Stimulated activated CD8-positive, alpha-beta memory T cell treated with anti-CD3 and anti-CD28 coated beads, Interleukin-15, amount 100 ng/mL, for 4 hours (primary cell): ENCODE data around the gene NDUFS6.
"Not testable (repeated sequence)": the region's sequence is repeated elsewhere in the genome, so short reads cannot be mapped to it uniquely, and the experiment has no call there.

ENCODE experiments used
- DNase-seq, 2 donors: peaks; one replicate each; pipeline ENCODE4 v3.0.0-alpha.2; 2020; ENCODE audit warnings: low read depth in 2 of 2

The NDUFS6 gene

GRCh38 chr5:1815881-1816292 lies 14.7 kb downstream of the NDUFS6 start:
- DNase-seq = no peak

- DNase-seq = not testable (repeated sequence)
These were observed 15.4 kb downstream of the NDUFS6 start for GRCh38 chr5:1816495-1817089.

GRCh38 chr5:1817261-1818043 lies 16.2 kb downstream of the NDUFS6 start:
- DNase-seq = no peak

- no peak for DNase-seq
These were observed 17.6 kb downstream of the NDUFS6 start for GRCh38 chr5:1818784-1819183.

- no peak for DNase-seq
These were observed 18.3 kb downstream of the NDUFS6 start for GRCh38 chr5:1819458-1819857.

- DNase-seq = no peak
These were observed 19.2 kb downstream of the NDUFS6 start for GRCh38 chr5:1820381-1820780.

- DNase-seq = no peak
These were observed 19.7 kb downstream of the NDUFS6 start for GRCh38 chr5:1820926-1821325.

GRCh38 chr5:1821862-1822261 lies 20.7 kb downstream of the NDUFS6 start:
- DNase-seq = no peak

GRCh38 chr5:1823381-1824034 lies 22.3 kb downstream of the NDUFS6 start:
- no peak for DNase-seq

- no peak for DNase-seq
These were observed 23.1 kb downstream of the NDUFS6 start for GRCh38 chr5:1824109-1824821.

GRCh38 chr5:1824903-1825841 lies 24.0 kb downstream of the NDUFS6 start:
- no peak for DNase-seq

- no peak for DNase-seq
These were observed 25.2 kb downstream of the NDUFS6 start for GRCh38 chr5:1826235-1826980.

GRCh38 chr5:1827025-1827885 lies 26.0 kb downstream of the NDUFS6 start:
- no peak for DNase-seq

GRCh38 chr5:1827886-1828397 lies 26.7 kb downstream of the NDUFS6 start:
- DNase-seq = no peak

GRCh38 chr5:1830571-1831228 lies 29.5 kb downstream of the NDUFS6 start:
- DNase-seq = no peak

GRCh38 chr5:1831257-1831656 lies 30.1 kb downstream of the NDUFS6 start:
- no peak for DNase-seq

GRCh38 chr5:1831677-1832313 lies 30.6 kb downstream of the NDUFS6 start:
- DNase-seq = no peak
